Loucy (cell line): ENCODE results near the gene PLEKHM2.

ENCODE experiments used
- CTCF ChIP-seq: fragments of 200-600 bp; sonication (generic); conservative IDR thresholded peaks from 2 replicates; pipeline ENCODE4 v1.5.1; 2014; ENCODE audit warnings: mild to moderate bottlenecking, antibody characterized with exemption, low read length
- EZH2phosphoT487 ChIP-seq: fragments of 200-600 bp; IDR thresholded peaks from 2 replicates; pipeline ENCODE4 v1.6.1; 2018; ENCODE audit warnings: antibody characterized with exemption, mild to moderate bottlenecking, moderate library complexity, borderline replicate concordance

- no peak for TF ChIP-seq CTCF
- TF ChIP-seq EZH2phosphoT487: no peak
Measured at GRCh38 chr1:15639262-15639661, 44.9 kb upstream of the PLEKHM2 start.
